HUES6 (cell line): ENCODE results near the gene SYNPR.

Experiments
- H3K27ac ChIP-seq: 2 replicates; pipeline ENCODE4 v1.7.0; 2013; ENCODE audit warnings: low read depth, mild to moderate bottlenecking, low read length, inconsistent platforms
- H3K27me3 ChIP-seq: 2 replicates; pipeline ENCODE4 v1.6.1; 2013; ENCODE audit warnings: low read length; ENCODE audit not compliant: control insufficient read depth, insufficient read depth
- H3K36me3 ChIP-seq: 2 replicates; pipeline ENCODE4 v1.6.1; 2013; ENCODE audit warnings: low read length; ENCODE audit not compliant: control insufficient read depth, insufficient read depth
- H3K4me1 ChIP-seq: 2 replicates; pipeline ENCODE4 v1.6.1; 2013; ENCODE audit warnings: low read length; ENCODE audit not compliant: control insufficient read depth, insufficient read depth
- H3K4me3 ChIP-seq: 2 replicates; pipeline ENCODE4 v1.5.1; 2013; ENCODE audit warnings: low read depth, low read length
- H3K9ac ChIP-seq: one replicate; pipeline ENCODE4 v1.6.1; 2013; ENCODE audit warnings: mild to moderate bottlenecking, low read length
- H3K9me3 ChIP-seq: 2 replicates; pipeline ENCODE4 v1.6.1; 2013; ENCODE audit warnings: low read depth, low read length; ENCODE audit not compliant: control insufficient read depth, insufficient read depth

Gene SYNPR

GRCh38 chr3:63383040-63383439, 104.9 kb downstream of the SYNPR start:
- 0 out of 2 replicates have a peak, but pooled peaks cover 4% of the 10 kb centered on the region for H3K4me1 ChIP-seq
- no peaks in the 10 kb centered on the region for H3K27me3 ChIP-seq
- no peaks in the 10 kb centered on the region for H3K36me3 ChIP-seq
- no peaks in the 10 kb centered on the region for H3K9me3 ChIP-seq
- no peak overlapping the region for H3K4me3 ChIP-seq
- no peak overlapping the region for H3K9ac ChIP-seq
- no peak overlapping the region for H3K27ac ChIP-seq

- no peaks in the 10 kb centered on the region for H3K27me3 ChIP-seq
- H3K27ac ChIP-seq = no peak overlapping the region
- no peak overlapping the region for H3K9ac ChIP-seq
- H3K4me3 ChIP-seq = no peak overlapping the region
- H3K9me3 ChIP-seq = no peaks in the 10 kb centered on the region
- no peaks in the 10 kb centered on the region for H3K36me3 ChIP-seq
- 0 out of 2 replicates have a peak, but pooled peaks cover 4% of the 10 kb centered on the region for H3K4me1 ChIP-seq
Measured at GRCh38 chr3:63384382-63384781, 106.3 kb downstream of the SYNPR start.

GRCh38 chr3:63385629-63386028, 107.5 kb downstream of the SYNPR start:
- H3K9me3 ChIP-seq = no peaks in the 10 kb centered on the region
- no peaks in the 10 kb centered on the region for H3K27me3 ChIP-seq
- H3K27ac ChIP-seq = no peak overlapping the region

GRCh38 chr3:63386568-63386967, 108.5 kb downstream of the SYNPR start:
- H3K27ac ChIP-seq = no peak overlapping the region
- no peak overlapping the region for H3K4me3 ChIP-seq

More at GRCh38 chr3:63385629-63386028, 107.5 kb downstream of the SYNPR start:
- H3K4me1 ChIP-seq = 0 out of 2 replicates have a peak, but pooled peaks cover 4% of the 10 kb centered on the region
- H3K36me3 ChIP-seq = no peaks in the 10 kb centered on the region
- no peak overlapping the region for H3K4me3 ChIP-seq
- no peak overlapping the region for H3K9ac ChIP-seq

GRCh38 chr3:63387568-63387967, 109.5 kb downstream of the SYNPR start:
- no peaks in the 10 kb centered on the region for H3K9me3 ChIP-seq
- H3K4me1 ChIP-seq = 0 out of 2 replicates have a peak, but pooled peaks cover 4% of the 10 kb centered on the region
- no peak overlapping the region for H3K9ac ChIP-seq
- no peaks in the 10 kb centered on the region for H3K36me3 ChIP-seq
- no peak overlapping the region for H3K4me3 ChIP-seq
- no peak overlapping the region for H3K27ac ChIP-seq
- H3K27me3 ChIP-seq = no peaks in the 10 kb centered on the region

More at GRCh38 chr3:63386568-63386967, 108.5 kb downstream of the SYNPR start:
- H3K4me1 ChIP-seq = 0 out of 2 replicates have a peak, but pooled peaks cover 4% of the 10 kb centered on the region
- H3K9ac ChIP-seq = no peak overlapping the region
- H3K36me3 ChIP-seq = no peaks in the 10 kb centered on the region
- no peaks in the 10 kb centered on the region for H3K9me3 ChIP-seq
- H3K27me3 ChIP-seq = no peaks in the 10 kb centered on the region

GRCh38 chr3:63390710-63391230, 112.7 kb downstream of the SYNPR start:
- no peaks in the 10 kb centered on the region for H3K9me3 ChIP-seq
- no peak overlapping the region for H3K9ac ChIP-seq
- H3K4me3 ChIP-seq = no peak overlapping the region
- H3K4me1 ChIP-seq = 0 out of 2 replicates have a peak, but pooled peaks cover 4% of the 10 kb centered on the region
- no peak overlapping the region for H3K27ac ChIP-seq
- no peaks in the 10 kb centered on the region for H3K27me3 ChIP-seq
- H3K36me3 ChIP-seq = no peaks in the 10 kb centered on the region

GRCh38 chr3:63395960-63396359, 117.9 kb downstream of the SYNPR start:
- H3K4me3 ChIP-seq = no peak overlapping the region
- no peak overlapping the region for H3K27ac ChIP-seq
- no peak overlapping the region for H3K9ac ChIP-seq
- no peaks in the 10 kb centered on the region for H3K27me3 ChIP-seq
- H3K4me1 ChIP-seq = no peaks in the 10 kb centered on the region
- H3K36me3 ChIP-seq = no peaks in the 10 kb centered on the region
- no peaks in the 10 kb centered on the region for H3K9me3 ChIP-seq

- Histone ChIP-seq H3K27me3 (no peaks in the 10 kb centered on the region), H3K9ac (no peak overlapping the region), H3K36me3 (no peaks in the 10 kb centered on the region), H3K9me3 (peaks cover 9% of the 10 kb centered on the region), H3K4me1 (no peaks in the 10 kb centered on the region), H3K4me3 (no peak overlapping the region), H3K27ac (no peak overlapping the region)
Measured at GRCh38 chr3:63400246-63400860, 122.2 kb downstream of the SYNPR start.

- no peaks in the 10 kb centered on the region for H3K27me3 ChIP-seq
- no peaks in the 10 kb centered on the region for H3K4me1 ChIP-seq
- no peaks in the 10 kb centered on the region for H3K36me3 ChIP-seq
- H3K4me3 ChIP-seq = no peak overlapping the region
- H3K9me3 ChIP-seq = peaks cover 9% of the 10 kb centered on the region
- no peak overlapping the region for H3K9ac ChIP-seq
- H3K27ac ChIP-seq = no peak overlapping the region
Measured at GRCh38 chr3:63405882-63406281, 127.8 kb downstream of the SYNPR start.

GRCh38 chr3:63413523-63413922, 135.4 kb downstream of the SYNPR start:
- H3K9me3 ChIP-seq = no peaks in the 10 kb centered on the region
- peak overlapping the region; percentile 39; the same call in 1 of the 2 replicates for H3K27ac ChIP-seq
- H3K4me1 ChIP-seq = peaks cover 17% of the 10 kb centered on the region
- H3K4me3 ChIP-seq = no peak overlapping the region
- H3K9ac ChIP-seq = no peak overlapping the region
- no peaks in the 10 kb centered on the region for H3K27me3 ChIP-seq
- H3K36me3 ChIP-seq = no peaks in the 10 kb centered on the region

- Histone ChIP-seq H3K4me3 (no peak overlapping the region; the same call in 1 of the 2 replicates), H3K27ac (0 out of 2 replicates have a peak overlapping the region, but pooled peaks have one; percentile 6), H3K9me3 (no peaks in the 10 kb centered on the region), H3K9ac (no peak overlapping the region), H3K4me1 (peaks cover 17% of the 10 kb centered on the region), H3K36me3 (no peaks in the 10 kb centered on the region), H3K27me3 (no peaks in the 10 kb centered on the region)
Measured at GRCh38 chr3:63414607-63415006, 136.5 kb downstream of the SYNPR start.
